ENCODE data around the gene CDHR3. TPM values are rescaled to one million over a fixed set of nuclear protein-coding genes. Genes with fewer than 3 reads are reported as not detected.

The CDHR3 gene
- total RNA-seq, 1 donor from 2014 or later, result 10.6 TPM

GRCh38 chr7:106050002-106050745, 87.1 kb downstream of the CDHR3 start:
- Mint-ChIP-seq H3K4me1 (ENCODE audit: unreplicated experiment) (peaks cover 2% of the 10 kb centered on the region), H3K4me3 (ENCODE audit: unreplicated experiment) (no peak overlapping the region), H3K27ac (ENCODE audit: unreplicated experiment) (no peak overlapping the region), H3K36me3 (ENCODE audit: low read depth, unreplicated experiment) (no peaks in the 10 kb centered on the region), H3K27me3 (ENCODE audit: unreplicated experiment) (no peaks in the 10 kb centered on the region), H3K9me3 (ENCODE audit: unreplicated experiment) (no peaks in the 10 kb centered on the region)
- TF ChIP-seq CTCF (IDR thresholded peaks at IDR 0.05; ENCODE audit: unreplicated experiment), result no peak
- peak; percentile 49 for DNase-seq (ENCODE audit: low spot score)

- no peak overlapping the region for H3K4me3 Mint-ChIP-seq (ENCODE audit: unreplicated experiment)
- no peaks in the 10 kb centered on the region for H3K36me3 Mint-ChIP-seq (ENCODE audit: low read depth, unreplicated experiment)
- no peak for DNase-seq (ENCODE audit: low spot score)
- H3K27me3 Mint-ChIP-seq (ENCODE audit: unreplicated experiment), result no peaks in the 10 kb centered on the region
- peaks cover 2% of the 10 kb centered on the region for H3K4me1 Mint-ChIP-seq (ENCODE audit: unreplicated experiment)
- H3K27ac Mint-ChIP-seq (ENCODE audit: unreplicated experiment), result no peak overlapping the region
- H3K9me3 Mint-ChIP-seq (ENCODE audit: unreplicated experiment), result no peaks in the 10 kb centered on the region
- TF ChIP-seq CTCF (IDR thresholded peaks at IDR 0.05; ENCODE audit: unreplicated experiment), result no peak
Observed at GRCh38 chr7:106050746-106051117, 87.7 kb downstream of the CDHR3 start.

- Mint-ChIP-seq H3K4me3 (ENCODE audit: unreplicated experiment) (no peak overlapping the region), H3K4me1 (ENCODE audit: unreplicated experiment) (peaks cover 4% of the 10 kb centered on the region), H3K9me3 (ENCODE audit: unreplicated experiment) (no peaks in the 10 kb centered on the region), H3K36me3 (ENCODE audit: low read depth, unreplicated experiment) (no peaks in the 10 kb centered on the region), H3K27ac (ENCODE audit: unreplicated experiment) (no peak overlapping the region), H3K27me3 (ENCODE audit: unreplicated experiment) (no peaks in the 10 kb centered on the region)
- no peak for DNase-seq (ENCODE audit: low spot score)
- TF ChIP-seq CTCF (IDR thresholded peaks at IDR 0.05; ENCODE audit: unreplicated experiment), result no peak
Observed at GRCh38 chr7:106052681-106053080, 89.6 kb downstream of the CDHR3 start.

GRCh38 chr7:106053109-106053508, 90.0 kb downstream of the CDHR3 start:
- Mint-ChIP-seq H3K4me1 (ENCODE audit: unreplicated experiment) (peaks cover 4% of the 10 kb centered on the region), H3K4me3 (ENCODE audit: unreplicated experiment) (no peak overlapping the region), H3K27ac (ENCODE audit: unreplicated experiment) (no peak overlapping the region), H3K27me3 (ENCODE audit: unreplicated experiment) (peaks cover 2% of the 10 kb centered on the region), H3K36me3 (ENCODE audit: low read depth, unreplicated experiment) (no peaks in the 10 kb centered on the region), H3K9me3 (ENCODE audit: unreplicated experiment) (no peaks in the 10 kb centered on the region)
- no peak for TF ChIP-seq CTCF (IDR thresholded peaks at IDR 0.05; ENCODE audit: unreplicated experiment)
- DNase-seq (ENCODE audit: low spot score), result no peak

GRCh38 chr7:106054156-106054910, 91.3 kb downstream of the CDHR3 start:
- no peak overlapping the region for H3K4me3 Mint-ChIP-seq (ENCODE audit: unreplicated experiment)
- peaks cover 10% of the 10 kb centered on the region for H3K4me1 Mint-ChIP-seq (ENCODE audit: unreplicated experiment)
- TF ChIP-seq CTCF (IDR thresholded peaks at IDR 0.05; ENCODE audit: unreplicated experiment), result no peak
- no peaks in the 10 kb centered on the region for H3K36me3 Mint-ChIP-seq (ENCODE audit: low read depth, unreplicated experiment)
- peaks cover 2% of the 10 kb centered on the region for H3K27me3 Mint-ChIP-seq (ENCODE audit: unreplicated experiment)
- H3K9me3 Mint-ChIP-seq (ENCODE audit: unreplicated experiment), result no peaks in the 10 kb centered on the region
- DNase-seq (ENCODE audit: low spot score), result no peak
- H3K27ac Mint-ChIP-seq (ENCODE audit: unreplicated experiment), result no peak overlapping the region

Measured in endothelial cell (in vitro differentiated cells).